IPS DF 6.9 (cell line): ENCODE data around the gene SLC24A4.

Experiments used
- DNase-seq: peaks from one replicate; pipeline ENCODE4 v3.0.0-alpha.2; 2013; ENCODE audit warnings: low read depth, low spot score
- H3K27ac ChIP-seq: one replicate; pipeline ENCODE4 v1.5.1; 2013; ENCODE audit warnings: low read length, control low read depth
- H3K27me3 ChIP-seq: 2 replicates; pipeline ENCODE4 v1.6.1; 2013; ENCODE audit warnings: mild to moderate bottlenecking, low read length; ENCODE audit not compliant: control insufficient read depth, insufficient read depth
- H3K36me3 ChIP-seq: 2 replicates; pipeline ENCODE4 v1.6.1; 2013; ENCODE audit warnings: low read length; ENCODE audit not compliant: control insufficient read depth, insufficient read depth
- H3K4me1 ChIP-seq: 2 replicates; pipeline ENCODE4 v1.6.1; 2013; ENCODE audit warnings: low read length; ENCODE audit not compliant: control insufficient read depth, insufficient read depth
- H3K4me3 ChIP-seq: 2 replicates; pipeline ENCODE4 v1.5.1; 2013; ENCODE audit warnings: mild to moderate bottlenecking, low read length
- H3K9me3 ChIP-seq: 2 replicates; pipeline ENCODE4 v1.6.1; 2013; ENCODE audit warnings: low read length, inconsistent platforms; ENCODE audit not compliant: control insufficient read depth, insufficient read depth
- WGBS: extraction: QIAGEN DNeasy Blood & Tissue Kit; methylation state at CpG from one replicate; pipeline ENCODE4 v1.1.7; 2013; ENCODE audit warnings: mixed read lengths, missing lambda C conversion rate; ENCODE audit not compliant: insufficient read length, insufficient coverage; 5-methylcytosine and 5-hydroxymethylcytosine counted together

SLC24A4 gene

GRCh38 chr14:92461891-92462290, 138.9 kb downstream of the SLC24A4 start:
- no peak overlapping the region for H3K27ac ChIP-seq
- no peak overlapping the region for H3K4me3 ChIP-seq
- no peak for DNase-seq
- no peaks in the 10 kb centered on the region for H3K9me3 ChIP-seq
- H3K27me3 ChIP-seq = no peaks in the 10 kb centered on the region
- no peaks in the 10 kb centered on the region for H3K36me3 ChIP-seq
- H3K4me1 ChIP-seq = no peaks in the 10 kb centered on the region
- no CpG with 5 or more reads among the region's 7 CpGs for WGBS

DNA sequence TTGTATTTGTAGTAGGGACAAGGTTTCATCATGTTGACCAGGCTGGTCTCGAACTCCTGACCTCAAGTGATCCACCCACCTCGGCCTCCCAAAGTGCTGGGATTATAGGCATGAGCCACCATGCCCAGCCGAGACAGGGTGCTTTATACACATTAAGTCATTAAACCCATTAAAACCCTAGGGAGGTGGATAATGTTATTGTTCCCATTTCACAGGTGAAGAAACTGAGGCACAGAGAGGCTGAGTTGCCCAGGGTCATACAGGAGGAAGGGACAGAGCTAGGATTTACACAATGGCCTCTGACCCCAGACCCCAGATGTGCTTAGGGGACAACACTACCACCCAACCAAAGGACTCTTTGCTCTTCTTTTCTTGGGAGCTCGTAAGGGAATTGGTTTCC, 139.6 kb downstream of the SLC24A4 start:
- Histone ChIP-seq H3K36me3 (no peaks in the 10 kb centered on the region), H3K27ac (no peak overlapping the region), H3K9me3 (no peaks in the 10 kb centered on the region), H3K4me3 (no peak overlapping the region), H3K27me3 (no peaks in the 10 kb centered on the region), H3K4me1 (no peaks in the 10 kb centered on the region)
- WGBS = no CpG with 5 or more reads among the region's 4 CpGs
- DNase-seq = no peak

- Histone ChIP-seq H3K4me1 (no peaks in the 10 kb centered on the region), H3K36me3 (no peaks in the 10 kb centered on the region), H3K27me3 (no peaks in the 10 kb centered on the region), H3K9me3 (no peaks in the 10 kb centered on the region), H3K4me3 (no peak overlapping the region), H3K27ac (no peak overlapping the region)
- DNase-seq = no peak
- WGBS = no CpG with 5 or more reads among the region's 12 CpGs
These were observed 140.2 kb downstream of the SLC24A4 start for GRCh38 chr14:92463141-92463540.

DNA sequence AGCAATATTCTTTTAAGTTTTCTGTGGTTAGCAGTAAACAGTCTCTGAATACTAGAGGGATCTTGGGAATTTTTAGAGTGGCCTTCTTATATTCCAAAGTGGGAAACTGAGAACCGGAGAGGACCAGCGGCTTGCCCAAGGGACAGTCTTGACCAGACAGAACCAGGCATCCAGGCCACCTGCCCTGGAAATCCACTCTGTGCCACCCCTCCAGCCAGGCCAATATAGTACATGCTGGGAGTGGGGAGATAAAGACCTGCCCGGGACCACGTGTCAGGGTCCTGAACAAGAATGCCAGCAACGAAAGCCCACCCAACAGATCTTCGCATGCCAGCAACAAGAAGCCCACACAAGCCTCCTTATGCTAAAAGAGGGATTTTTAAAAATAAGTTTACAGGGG, 141.2 kb downstream of the SLC24A4 start:
- WGBS = no CpG with 5 or more reads among the region's 6 CpGs
- H3K4me3 ChIP-seq = no peak overlapping the region
- no peaks in the 10 kb centered on the region for H3K9me3 ChIP-seq
- no peaks in the 10 kb centered on the region for H3K4me1 ChIP-seq
- H3K27ac ChIP-seq = no peak overlapping the region
- H3K27me3 ChIP-seq = no peaks in the 10 kb centered on the region
- H3K36me3 ChIP-seq = no peaks in the 10 kb centered on the region
- DNase-seq = no peak

GRCh38 chr14:92464716-92465115, 141.8 kb downstream of the SLC24A4 start:
- no peaks in the 10 kb centered on the region for H3K9me3 ChIP-seq
- no peak overlapping the region for H3K27ac ChIP-seq
- WGBS = no CpG with 5 or more reads among the region's 9 CpGs

DNA sequence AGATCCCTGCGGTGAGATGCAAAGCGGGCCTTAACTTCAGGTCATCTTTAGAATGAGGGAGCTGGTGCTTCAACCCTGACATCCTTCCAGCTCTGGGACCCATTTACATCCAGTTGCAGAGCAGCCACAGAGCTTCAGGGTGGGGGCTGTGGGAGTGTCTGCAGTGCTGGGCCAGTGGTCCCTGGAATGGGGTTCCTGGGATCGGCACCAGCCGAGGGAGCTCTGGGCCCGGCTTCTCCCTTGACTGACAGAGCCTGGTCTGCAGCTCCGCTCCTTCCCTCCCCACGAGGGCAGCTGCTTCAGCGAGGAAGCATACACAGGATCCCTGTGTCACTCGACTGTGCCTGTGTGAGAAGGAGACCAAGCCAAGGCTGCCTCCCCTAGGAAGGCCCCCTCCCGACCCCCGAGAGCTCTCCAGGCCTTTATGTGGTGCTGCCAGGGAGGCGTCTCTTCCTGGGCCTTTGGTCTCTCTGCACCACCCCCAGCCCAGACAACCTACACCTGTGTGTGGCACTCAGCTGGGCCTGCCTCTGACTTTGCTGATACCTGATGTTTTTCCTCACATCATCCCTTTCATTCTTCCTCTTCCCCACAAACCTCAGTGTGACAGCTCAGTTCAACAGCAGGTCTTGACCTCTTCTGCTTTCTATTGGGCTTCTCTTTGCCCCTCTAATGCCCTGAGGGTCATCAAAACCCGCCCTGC, 142.5 kb downstream of the SLC24A4 start:
- Histone ChIP-seq H3K27me3 (no peaks in the 10 kb centered on the region), H3K4me3 (no peak overlapping the region), H3K9me3 (no peaks in the 10 kb centered on the region), H3K4me1 (no peaks in the 10 kb centered on the region), H3K27ac (no peak overlapping the region), H3K36me3 (no peaks in the 10 kb centered on the region)
- no CpG with 5 or more reads among the region's 13 CpGs for WGBS
- no peak for DNase-seq

More at GRCh38 chr14:92464716-92465115, 141.8 kb downstream of the SLC24A4 start:
- H3K27me3 ChIP-seq = no peaks in the 10 kb centered on the region
- no peaks in the 10 kb centered on the region for H3K36me3 ChIP-seq
- no peaks in the 10 kb centered on the region for H3K4me1 ChIP-seq
- no peak overlapping the region for H3K4me3 ChIP-seq
- DNase-seq = no peak

DNA sequence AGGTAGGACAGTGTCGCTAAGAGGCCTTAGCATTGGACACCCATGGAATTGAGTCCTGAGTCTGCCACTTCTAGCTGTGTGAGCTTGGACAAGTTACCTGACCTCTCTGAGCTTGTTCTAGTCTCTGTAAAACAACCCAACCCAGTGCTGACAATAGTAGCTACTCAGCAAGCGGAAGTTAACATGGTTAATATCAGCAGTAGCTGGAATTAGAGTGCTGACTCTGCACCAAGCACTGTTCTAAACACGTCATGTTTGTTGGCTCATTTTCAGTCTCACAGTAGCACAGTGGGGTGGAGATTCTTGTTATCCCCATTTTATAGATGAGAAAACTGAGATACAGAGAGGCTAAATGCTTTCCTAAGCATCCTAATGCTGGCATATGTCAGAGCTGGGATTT, 143.1 kb downstream of the SLC24A4 start:
- H3K27me3 ChIP-seq = no peaks in the 10 kb centered on the region
- peaks cover 3% of the 10 kb centered on the region for H3K4me1 ChIP-seq
- no peak overlapping the region for H3K4me3 ChIP-seq
- no peak for DNase-seq
- H3K27ac ChIP-seq = no peak overlapping the region
- H3K9me3 ChIP-seq = no peaks in the 10 kb centered on the region
- WGBS = no CpG with 5 or more reads among the region's 3 CpGs
- no peaks in the 10 kb centered on the region for H3K36me3 ChIP-seq

DNA sequence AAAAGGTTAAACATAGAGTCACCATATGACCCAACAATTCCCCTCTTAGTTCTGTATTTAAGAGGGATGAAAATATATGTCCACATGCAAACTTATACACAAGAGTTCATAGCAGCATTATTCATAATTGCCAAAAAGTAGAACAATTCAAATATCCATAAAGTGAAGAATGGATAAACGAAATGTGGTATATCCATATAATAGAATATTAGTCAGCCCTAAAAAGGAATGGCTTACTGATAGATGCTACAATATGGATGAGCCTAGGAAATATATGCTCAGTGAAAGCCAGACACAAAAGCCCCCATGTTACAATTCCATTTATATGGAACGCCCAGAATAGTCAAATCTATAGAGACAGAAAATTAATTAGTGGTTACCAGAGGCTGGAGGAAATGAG, 146.6 kb downstream of the SLC24A4 start:
- H3K36me3 ChIP-seq = no peaks in the 10 kb centered on the region
- whole genome bisulfite sequencing = no CpG with 5 or more reads among the region's 2 CpGs
- H3K4me3 ChIP-seq = no peak overlapping the region
- peaks cover 5% of the 10 kb centered on the region for H3K4me1 ChIP-seq
- DNase-seq = no peak
- no peaks in the 10 kb centered on the region for H3K27me3 ChIP-seq
- no peak overlapping the region for H3K27ac ChIP-seq
- H3K9me3 ChIP-seq = no peaks in the 10 kb centered on the region

- Histone ChIP-seq H3K4me1 (peaks cover 5% of the 10 kb centered on the region), H3K36me3 (no peaks in the 10 kb centered on the region), H3K27ac (no peak overlapping the region), H3K27me3 (no peaks in the 10 kb centered on the region), H3K9me3 (no peaks in the 10 kb centered on the region), H3K4me3 (no peak overlapping the region)
- WGBS = no CpG with 5 or more reads among the region's 3 CpGs
- no peak for DNase-seq
These were observed 147.2 kb downstream of the SLC24A4 start for GRCh38 chr14:92470215-92470614.

DNA sequence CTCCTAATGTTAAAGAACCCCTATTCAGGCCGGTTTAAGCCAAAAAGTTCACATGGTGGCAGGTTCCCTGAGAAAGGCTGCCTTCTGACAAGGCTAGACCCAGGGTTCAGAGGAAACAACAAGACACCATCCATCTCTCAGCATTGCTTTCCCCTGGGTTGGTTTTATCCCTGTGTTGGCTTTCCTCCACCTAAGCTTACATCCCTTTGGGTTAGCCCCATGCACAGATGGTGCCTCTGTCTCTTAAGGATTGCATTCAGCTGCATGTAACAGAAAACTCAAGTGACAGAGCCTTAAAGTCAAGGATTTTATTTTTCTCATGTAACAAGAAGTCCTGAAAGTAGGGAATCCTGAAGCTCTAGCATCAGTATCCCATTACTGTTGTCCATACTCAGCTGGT, 147.8 kb downstream of the SLC24A4 start:
- Histone ChIP-seq H3K27ac (no peak overlapping the region), H3K4me1 (peaks cover 5% of the 10 kb centered on the region), H3K27me3 (no peaks in the 10 kb centered on the region), H3K36me3 (no peaks in the 10 kb centered on the region), H3K9me3 (no peaks in the 10 kb centered on the region), H3K4me3 (no peak overlapping the region)
- no peak for DNase-seq
- WGBS = no CpG with 5 or more reads among the region's 1 CpG

- Histone ChIP-seq H3K4me3 (no peak overlapping the region), H3K27me3 (no peaks in the 10 kb centered on the region), H3K36me3 (no peaks in the 10 kb centered on the region), H3K27ac (no peak overlapping the region), H3K4me1 (peaks cover 5% of the 10 kb centered on the region), H3K9me3 (no peaks in the 10 kb centered on the region)
- peak; percentile 45 for DNase-seq
These were observed 149.0 kb downstream of the SLC24A4 start for GRCh38 chr14:92471919-92472318.
